H1 (cell line): ENCODE data around the gene HAO2. TPM values are rescaled to one million over a fixed set of nuclear protein-coding genes. Genes with fewer than 3 reads are reported as not detected.
A peak's percentile ranks its signal among the peaks of the same experiment; 100 is the strongest.

Source experiments
- BACH1 ChIP-seq: IDR thresholded peaks from 2 replicates; pipeline ENCODE4 v1.6.1; 2012; ENCODE audit warnings: low read length, improper control_type of control experiment
- CHD1 ChIP-seq: IDR thresholded peaks from 2 replicates; pipeline ENCODE4 v1.6.1; 2012; ENCODE audit warnings: low read depth, low read length, improper control_type of control experiment
- EGR1 ChIP-seq: IDR thresholded peaks from 2 replicates; pipeline ENCODE4 v1.6.1; 2011; ENCODE audit warnings: low read depth, low read length, borderline replicate concordance
- HDAC2 ChIP-seq, 2 experiments: fragments of 300-600 bp in 1 of 2; sonication (generic) in 1 of 2; IDR thresholded peaks; 2 replicates each; pipeline ENCODE4 v1.6.1; 2011 to 2012; ENCODE audit warnings: low read depth in 2 of 2, low read length in 2 of 2, mild to moderate bottlenecking in 2 of 2, moderate library complexity in 2 of 2, borderline replicate concordance in 1 of 2, inconsistent platforms in 1 of 2
- RAD21 ChIP-seq, 2 experiments: IDR thresholded peaks in 1 of 2; conservative IDR thresholded peaks in 1 of 2; 2 replicates each; pipeline ENCODE4 v1.6.1; 2011; ENCODE audit warnings: low read depth in 2 of 2, low read length in 2 of 2, improper control_type of control experiment in 1 of 2, inconsistent platforms in 1 of 2, mild to moderate bottlenecking in 1 of 2, moderate library complexity in 1 of 2
- SIX5 ChIP-seq: IDR thresholded peaks from 2 replicates; pipeline ENCODE4 v1.6.1; 2011; ENCODE audit warnings: mild to moderate bottlenecking, low read depth, low read length
- SP2 ChIP-seq: IDR thresholded peaks from 2 replicates; pipeline ENCODE4 v1.6.1; 2012; ENCODE audit warnings: mild to moderate bottlenecking, low read length, inconsistent platforms
- SP4 ChIP-seq: IDR thresholded peaks from 2 replicates; pipeline ENCODE4 v1.6.1; 2012; ENCODE audit warnings: low read length, inconsistent platforms
- SRF ChIP-seq: IDR thresholded peaks from 2 replicates; pipeline ENCODE4 v1.6.1; 2011; ENCODE audit warnings: mild to moderate bottlenecking, low read depth, low read length, moderate library complexity
- TAF7 ChIP-seq: optimal IDR thresholded peaks from 2 replicates; pipeline ENCODE3; 2011; ENCODE audit warnings: low read depth, mild to moderate bottlenecking, inconsistent platforms, low read length, moderate library complexity, borderline replicate concordance
- TBP ChIP-seq: IDR thresholded peaks from 2 replicates; pipeline ENCODE4 v1.6.1; 2011; ENCODE audit warnings: low read depth, low read length, improper control_type of control experiment
- polyA plus RNA-seq, 7 experiments: library from polyadenylated mRNA; depleted of rRNA in 3 of 7; stranded (reverse) in 5 of 7; unstranded in 2 of 7; fragments of >200 nt in 5 of 7; fragments of 200-250 nt in 2 of 7; gene quantifications; 1 replicate in 5 of 7; 2 replicates in 1 of 7; 4 replicates in 1 of 7; pipeline versions ENCODE4 v1.2.1 to v1.2.3, GENCODE V29; 2011 to 2013; ENCODE audit warnings: missing spikeins in 2 of 7, mixed read lengths in 2 of 7
- total RNA-seq: library from RNA; stranded (reverse); fragmentation: NEBNext Ultra II Directional; extraction: Animal tissue kit (Norgen Biotek cat#: 25700); gene quantifications from 2 replicates; pipeline ENCODE4 v1.2.1, GENCODE V29; 2021
- TF ChIP-seq, protein P1 (sequence below): fragments of 300-600 bp; sonication (generic); IDR thresholded peaks from 2 replicates; pipeline ENCODE4 v1.7.1; 2012; ENCODE audit warnings: low read length, moderate library complexity, mild to moderate bottlenecking, inconsistent platforms; ENCODE audit not compliant: insufficient replicate concordance

The HAO2 gene
- total and polyA plus RNA-seq, 2 of the 8 experiments (the other 6 are each of a cell fraction or from before 2014, with no cell fraction given): not detected

DNA sequence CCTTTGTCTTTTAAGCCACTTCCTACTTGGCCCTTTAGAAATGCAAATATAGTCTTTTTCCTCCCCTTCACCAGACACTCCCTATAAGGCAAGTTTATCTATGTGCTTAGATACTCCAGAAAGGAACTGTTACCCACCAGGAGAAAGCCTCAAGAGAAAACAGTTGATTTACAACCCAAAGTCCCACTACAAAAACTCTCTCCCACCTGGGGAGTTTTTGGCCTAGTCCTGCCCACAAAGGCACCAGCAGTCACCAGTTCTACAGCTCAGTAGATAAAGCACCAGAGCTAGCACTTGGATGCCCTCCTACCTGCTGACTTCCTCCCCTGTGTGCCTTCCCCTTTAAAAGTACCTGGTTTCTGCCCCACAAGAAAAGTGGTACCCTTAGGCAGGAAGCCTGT, 27.7 kb upstream of the HAO2 start (continued):
- TF ChIP-seq, protein P1, sequence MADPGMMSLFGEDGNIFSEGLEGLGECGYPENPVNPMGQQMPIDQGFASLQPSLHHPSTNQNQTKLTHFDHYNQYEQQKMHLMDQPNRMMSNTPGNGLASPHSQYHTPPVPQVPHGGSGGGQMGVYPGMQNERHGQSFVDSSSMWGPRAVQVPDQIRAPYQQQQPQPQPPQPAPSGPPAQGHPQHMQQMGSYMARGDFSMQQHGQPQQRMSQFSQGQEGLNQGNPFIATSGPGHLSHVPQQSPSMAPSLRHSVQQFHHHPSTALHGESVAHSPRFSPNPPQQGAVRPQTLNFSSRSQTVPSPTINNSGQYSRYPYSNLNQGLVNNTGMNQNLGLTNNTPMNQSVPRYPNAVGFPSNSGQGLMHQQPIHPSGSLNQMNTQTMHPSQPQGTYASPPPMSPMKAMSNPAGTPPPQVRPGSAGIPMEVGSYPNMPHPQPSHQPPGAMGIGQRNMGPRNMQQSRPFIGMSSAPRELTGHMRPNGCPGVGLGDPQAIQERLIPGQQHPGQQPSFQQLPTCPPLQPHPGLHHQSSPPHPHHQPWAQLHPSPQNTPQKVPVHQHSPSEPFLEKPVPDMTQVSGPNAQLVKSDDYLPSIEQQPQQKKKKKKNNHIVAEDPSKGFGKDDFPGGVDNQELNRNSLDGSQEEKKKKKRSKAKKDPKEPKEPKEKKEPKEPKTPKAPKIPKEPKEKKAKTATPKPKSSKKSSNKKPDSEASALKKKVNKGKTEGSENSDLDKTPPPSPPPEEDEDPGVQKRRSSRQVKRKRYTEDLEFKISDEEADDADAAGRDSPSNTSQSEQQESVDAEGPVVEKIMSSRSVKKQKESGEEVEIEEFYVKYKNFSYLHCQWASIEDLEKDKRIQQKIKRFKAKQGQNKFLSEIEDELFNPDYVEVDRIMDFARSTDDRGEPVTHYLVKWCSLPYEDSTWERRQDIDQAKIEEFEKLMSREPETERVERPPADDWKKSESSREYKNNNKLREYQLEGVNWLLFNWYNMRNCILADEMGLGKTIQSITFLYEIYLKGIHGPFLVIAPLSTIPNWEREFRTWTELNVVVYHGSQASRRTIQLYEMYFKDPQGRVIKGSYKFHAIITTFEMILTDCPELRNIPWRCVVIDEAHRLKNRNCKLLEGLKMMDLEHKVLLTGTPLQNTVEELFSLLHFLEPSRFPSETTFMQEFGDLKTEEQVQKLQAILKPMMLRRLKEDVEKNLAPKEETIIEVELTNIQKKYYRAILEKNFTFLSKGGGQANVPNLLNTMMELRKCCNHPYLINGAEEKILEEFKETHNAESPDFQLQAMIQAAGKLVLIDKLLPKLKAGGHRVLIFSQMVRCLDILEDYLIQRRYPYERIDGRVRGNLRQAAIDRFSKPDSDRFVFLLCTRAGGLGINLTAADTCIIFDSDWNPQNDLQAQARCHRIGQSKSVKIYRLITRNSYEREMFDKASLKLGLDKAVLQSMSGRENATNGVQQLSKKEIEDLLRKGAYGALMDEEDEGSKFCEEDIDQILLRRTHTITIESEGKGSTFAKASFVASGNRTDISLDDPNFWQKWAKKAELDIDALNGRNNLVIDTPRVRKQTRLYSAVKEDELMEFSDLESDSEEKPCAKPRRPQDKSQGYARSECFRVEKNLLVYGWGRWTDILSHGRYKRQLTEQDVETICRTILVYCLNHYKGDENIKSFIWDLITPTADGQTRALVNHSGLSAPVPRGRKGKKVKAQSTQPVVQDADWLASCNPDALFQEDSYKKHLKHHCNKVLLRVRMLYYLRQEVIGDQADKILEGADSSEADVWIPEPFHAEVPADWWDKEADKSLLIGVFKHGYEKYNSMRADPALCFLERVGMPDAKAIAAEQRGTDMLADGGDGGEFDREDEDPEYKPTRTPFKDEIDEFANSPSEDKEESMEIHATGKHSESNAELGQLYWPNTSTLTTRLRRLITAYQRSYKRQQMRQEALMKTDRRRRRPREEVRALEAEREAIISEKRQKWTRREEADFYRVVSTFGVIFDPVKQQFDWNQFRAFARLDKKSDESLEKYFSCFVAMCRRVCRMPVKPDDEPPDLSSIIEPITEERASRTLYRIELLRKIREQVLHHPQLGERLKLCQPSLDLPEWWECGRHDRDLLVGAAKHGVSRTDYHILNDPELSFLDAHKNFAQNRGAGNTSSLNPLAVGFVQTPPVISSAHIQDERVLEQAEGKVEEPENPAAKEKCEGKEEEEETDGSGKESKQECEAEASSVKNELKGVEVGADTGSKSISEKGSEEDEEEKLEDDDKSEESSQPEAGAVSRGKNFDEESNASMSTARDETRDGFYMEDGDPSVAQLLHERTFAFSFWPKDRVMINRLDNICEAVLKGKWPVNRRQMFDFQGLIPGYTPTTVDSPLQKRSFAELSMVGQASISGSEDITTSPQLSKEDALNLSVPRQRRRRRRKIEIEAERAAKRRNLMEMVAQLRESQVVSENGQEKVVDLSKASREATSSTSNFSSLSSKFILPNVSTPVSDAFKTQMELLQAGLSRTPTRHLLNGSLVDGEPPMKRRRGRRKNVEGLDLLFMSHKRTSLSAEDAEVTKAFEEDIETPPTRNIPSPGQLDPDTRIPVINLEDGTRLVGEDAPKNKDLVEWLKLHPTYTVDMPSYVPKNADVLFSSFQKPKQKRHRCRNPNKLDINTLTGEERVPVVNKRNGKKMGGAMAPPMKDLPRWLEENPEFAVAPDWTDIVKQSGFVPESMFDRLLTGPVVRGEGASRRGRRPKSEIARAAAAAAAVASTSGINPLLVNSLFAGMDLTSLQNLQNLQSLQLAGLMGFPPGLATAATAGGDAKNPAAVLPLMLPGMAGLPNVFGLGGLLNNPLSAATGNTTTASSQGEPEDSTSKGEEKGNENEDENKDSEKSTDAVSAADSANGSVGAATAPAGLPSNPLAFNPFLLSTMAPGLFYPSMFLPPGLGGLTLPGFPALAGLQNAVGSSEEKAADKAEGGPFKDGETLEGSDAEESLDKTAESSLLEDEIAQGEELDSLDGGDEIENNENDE: peak; percentile 83
- peak; percentile 18; the same call in 1 of the 2 replicates for TF ChIP-seq BACH1
- no peak for TF ChIP-seq TBP
- TF ChIP-seq SIX5: no peak
- no peak for TF ChIP-seq SP2
- 0 out of 4 replicates have a peak, but pooled peaks of 1 of the 2 experiments have one; percentile 83 for TF ChIP-seq HDAC2 (IDR thresholded peaks at IDR 0.05; ENCODE audit: borderline replicate concordance in 1 of 2, low read depth in 2 of 2, low read length in 2 of 2)
- TF ChIP-seq SRF: peak; percentile 86
- no peak for TF ChIP-seq EGR1
- TF ChIP-seq TAF7: no peak
- peak in 1 of 2 experiments; percentile 5; a peak in 1 of 4 replicates for TF ChIP-seq RAD21 (IDR thresholded peaks at IDR 0.05 in 1 of 2, conservative IDR thresholded peaks at IDR 0.05 in 1 of 2; ENCODE audit: low read depth in 2 of 2, low read length in 2 of 2)
- no peak for TF ChIP-seq CHD1
- TF ChIP-seq SP4: no peak
